ENCODE results near the gene MAP3K8. TPM values are rescaled to one million over a fixed set of nuclear protein-coding genes. Genes with fewer than 3 reads are reported as not detected.

Gene MAP3K8
- total and polyA plus RNA-seq, 2 donors (not counting 3 experiments of a cell fraction or from before 2014, with no cell fraction given) = 5.2 to 10.6 TPM

DNA sequence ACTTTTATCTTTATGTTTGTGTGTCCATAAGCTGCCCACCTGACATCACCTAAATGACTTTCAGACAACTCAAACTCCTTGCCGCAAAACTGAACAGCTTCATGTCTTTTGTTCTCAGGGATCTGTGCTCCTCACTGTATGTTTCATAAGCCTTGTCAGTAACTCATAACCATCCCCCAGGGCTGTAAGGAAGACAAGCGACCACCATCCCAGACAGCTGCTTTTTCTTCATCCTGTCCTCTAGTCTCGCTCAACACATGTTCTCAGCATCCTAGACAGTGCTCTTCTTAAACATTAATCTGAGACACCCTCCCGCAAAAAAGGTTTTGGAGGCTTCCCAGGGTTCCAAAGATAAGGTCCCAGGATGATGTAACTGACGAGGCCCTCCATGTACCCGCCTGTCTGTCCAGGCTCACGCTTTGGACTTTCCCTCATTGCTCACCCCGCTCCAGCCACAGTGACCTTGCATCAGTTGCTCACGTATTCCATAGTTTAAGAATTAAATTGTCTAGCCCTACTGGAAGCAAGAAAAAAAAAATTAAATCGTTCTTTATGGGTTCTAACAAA, 69.8 kb downstream of the MAP3K8 start:
- ChIA-PET CTCF (no interaction called here), POLR2A (no interaction called here)
- Histone ChIP-seq H3K4me2 (ENCODE audit: insufficient read depth, low read length) (no peak overlapping the region), H3K9ac (replicated peaks; ENCODE audit: extremely low read depth, insufficient read depth, low read length) (no peak overlapping the region), H3K9me1 (replicated peaks; ENCODE audit: control insufficient read depth, extremely low read depth, insufficient read depth, low read length) (no peaks in the 10 kb centered on the region), H2AFZ (ENCODE audit: low read depth, low read length) (no peak overlapping the region), H3K79me2 (ENCODE audit: control insufficient read depth, insufficient read depth, low read length) (no peaks in the 10 kb centered on the region), H3K36me3 (ENCODE audit: control insufficient read depth in 2 of 2, extremely low read depth in 1 of 2, insufficient read depth in 2 of 2, low read length in 2 of 2) (no peaks in the 10 kb centered on the region), H3K27ac (ENCODE audit: insufficient read depth, low read depth, low read length) (no peak overlapping the region), H4K20me1 (replicated peaks; ENCODE audit: control insufficient read depth, extremely low read depth, insufficient read depth, low read length) (no peaks in the 10 kb centered on the region), H3K27me3 (ENCODE audit: control insufficient read depth in 2 of 2, insufficient read depth in 2 of 2, low read length in 2 of 2) (peaks cover 28 to 36% of the 10 kb centered on the region in 2 experiments), H3K4me3 (replicated peaks in 1 of 3; ENCODE audit: insufficient read depth in 1 of 3, low read depth in 1 of 3, low read length in 3 of 3) (no peak overlapping the region), H3K9me3 (replicated peaks; ENCODE audit: control insufficient read depth, insufficient read depth, low read length) (no peaks in the 10 kb centered on the region), H3K4me1 (ENCODE audit: control insufficient read depth, extremely low read depth, insufficient read depth, low read length) (no peaks in the 10 kb centered on the region)
- BruUV-seq (replicated peaks) = no TSS peak
- no peak for FAIRE-seq
- no peak for DNase-seq (ENCODE audit: low read depth, low spot score)
- dilution Hi-C loops (cut with MboI; ENCODE audit: extremely low pct_ligation_motif_present, low sequenced_read_pairs) (no loop called here), intact Hi-C loops (cut with micrococcal nuclease) (no loop called here)
- no peak for TF ChIP-seq EZH2 (IDR thresholded peaks at IDR 0.05; ENCODE audit: borderline replicate concordance, low read depth, low read length, severe bottlenecking)
- no peak for TF ChIP-seq JUN (IDR thresholded peaks at IDR 0.05; ENCODE audit: borderline replicate concordance, insufficient read depth, insufficient read length, low read depth)
- TF ChIP-seq, protein P1, sequence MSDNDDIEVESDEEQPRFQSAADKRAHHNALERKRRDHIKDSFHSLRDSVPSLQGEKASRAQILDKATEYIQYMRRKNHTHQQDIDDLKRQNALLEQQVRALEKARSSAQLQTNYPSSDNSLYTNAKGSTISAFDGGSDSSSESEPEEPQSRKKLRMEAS (IDR thresholded peaks at IDR 0.05; ENCODE audit: insufficient read depth, insufficient read length) = no peak
- no peak for TF ChIP-seq GATA2 (IDR thresholded peaks at IDR 0.05; ENCODE audit: insufficient read depth, insufficient read length, low read depth, low read length)
- TF ChIP-seq POLR2A (IDR thresholded peaks at IDR 0.05; ENCODE audit: low read depth, low read length) = no peak
- TF ChIP-seq FOS (IDR thresholded peaks at IDR 0.05; ENCODE audit: borderline replicate concordance, insufficient read depth, low read length) = no peak

DNA sequence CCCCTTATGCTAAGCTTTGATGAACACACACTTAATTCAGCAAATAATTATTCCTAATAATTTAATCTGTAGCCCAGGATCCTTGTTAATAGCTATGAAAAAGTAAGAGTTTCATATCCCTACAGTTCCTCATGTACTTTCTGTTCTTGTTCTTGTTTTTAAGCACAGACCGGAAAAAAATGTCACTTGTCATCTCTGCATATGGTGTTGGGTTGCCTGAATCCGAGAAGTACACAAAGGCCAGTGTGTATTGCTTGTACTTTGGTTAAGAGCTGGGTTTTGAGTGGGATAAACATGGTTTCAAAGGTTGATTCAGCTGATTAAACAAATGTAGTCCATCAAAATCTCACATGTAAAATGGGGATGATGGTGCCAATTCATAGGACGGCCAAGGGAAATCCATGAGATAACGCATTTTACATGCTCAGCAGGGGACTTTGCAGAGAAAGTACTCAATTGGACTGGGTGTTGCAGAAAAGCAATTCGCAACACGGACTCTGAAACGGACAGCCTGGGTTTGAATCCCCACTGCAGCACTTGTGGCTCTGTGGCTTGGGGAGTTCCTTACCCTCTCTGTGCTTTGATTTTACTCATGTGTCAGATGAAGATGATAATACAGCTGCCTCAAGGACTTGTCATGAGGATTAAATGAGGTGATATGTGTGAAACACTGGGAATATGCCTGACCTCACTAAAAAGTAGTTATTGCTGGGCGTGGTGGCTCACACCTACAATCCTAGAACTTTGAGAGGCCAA, 71.7 kb downstream of the MAP3K8 start:
- H3K4me1 ChIP-seq (ENCODE audit: control insufficient read depth, extremely low read depth, insufficient read depth, low read length) = no peaks in the 10 kb centered on the region
- FAIRE-seq = no peak
- no peak overlapping the region for H3K4me3 ChIP-seq (replicated peaks in 1 of 3; ENCODE audit: insufficient read depth in 1 of 3, low read depth in 1 of 3, low read length in 3 of 3)

More for the DNA sequence above, 71.7 kb downstream of the MAP3K8 start:
- Histone ChIP-seq H3K9me1 (replicated peaks; ENCODE audit: control insufficient read depth, extremely low read depth, insufficient read depth, low read length) (no peaks in the 10 kb centered on the region), H3K36me3 (ENCODE audit: control insufficient read depth in 2 of 2, extremely low read depth in 1 of 2, insufficient read depth in 2 of 2, low read length in 2 of 2) (no peaks in the 10 kb centered on the region), H3K79me2 (ENCODE audit: control insufficient read depth, insufficient read depth, low read length) (no peaks in the 10 kb centered on the region), H3K27ac (ENCODE audit: insufficient read depth, low read depth, low read length) (no peak overlapping the region), H4K20me1 (replicated peaks; ENCODE audit: control insufficient read depth, extremely low read depth, insufficient read depth, low read length) (no peaks in the 10 kb centered on the region), H3K9me3 (replicated peaks; ENCODE audit: control insufficient read depth, insufficient read depth, low read length) (no peaks in the 10 kb centered on the region), H3K27me3 (ENCODE audit: control insufficient read depth in 2 of 2, insufficient read depth in 2 of 2, low read length in 2 of 2) (peaks cover 22 to 32% of the 10 kb centered on the region in 2 experiments), H2AFZ (ENCODE audit: low read depth, low read length) (no peak overlapping the region), H3K9ac (replicated peaks; ENCODE audit: extremely low read depth, insufficient read depth, low read length) (no peak overlapping the region), H3K4me2 (ENCODE audit: insufficient read depth, low read length) (no peak overlapping the region)
- no peak for DNase-seq (ENCODE audit: low read depth, low spot score)
- no TSS peak for BruUV-seq (replicated peaks)
- ChIA-PET POLR2A (no interaction called here), CTCF (interaction anchor here (1.1 kb wide), 1 partner anchor 12 kb away, joined by 3 read pairs; no protein-coding TSS in a partner anchor)
- dilution Hi-C loops (cut with MboI; ENCODE audit: extremely low pct_ligation_motif_present, low sequenced_read_pairs) = no loop called here
- intact Hi-C loops (cut with micrococcal nuclease) = no loop called here
- TF ChIP-seq, protein P2, sequence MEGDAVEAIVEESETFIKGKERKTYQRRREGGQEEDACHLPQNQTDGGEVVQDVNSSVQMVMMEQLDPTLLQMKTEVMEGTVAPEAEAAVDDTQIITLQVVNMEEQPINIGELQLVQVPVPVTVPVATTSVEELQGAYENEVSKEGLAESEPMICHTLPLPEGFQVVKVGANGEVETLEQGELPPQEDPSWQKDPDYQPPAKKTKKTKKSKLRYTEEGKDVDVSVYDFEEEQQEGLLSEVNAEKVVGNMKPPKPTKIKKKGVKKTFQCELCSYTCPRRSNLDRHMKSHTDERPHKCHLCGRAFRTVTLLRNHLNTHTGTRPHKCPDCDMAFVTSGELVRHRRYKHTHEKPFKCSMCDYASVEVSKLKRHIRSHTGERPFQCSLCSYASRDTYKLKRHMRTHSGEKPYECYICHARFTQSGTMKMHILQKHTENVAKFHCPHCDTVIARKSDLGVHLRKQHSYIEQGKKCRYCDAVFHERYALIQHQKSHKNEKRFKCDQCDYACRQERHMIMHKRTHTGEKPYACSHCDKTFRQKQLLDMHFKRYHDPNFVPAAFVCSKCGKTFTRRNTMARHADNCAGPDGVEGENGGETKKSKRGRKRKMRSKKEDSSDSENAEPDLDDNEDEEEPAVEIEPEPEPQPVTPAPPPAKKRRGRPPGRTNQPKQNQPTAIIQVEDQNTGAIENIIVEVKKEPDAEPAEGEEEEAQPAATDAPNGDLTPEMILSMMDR (IDR thresholded peaks at IDR 0.05; ENCODE audit: extremely low read depth in 1 of 2, insufficient read depth in 1 of 2, low read depth in 1 of 2, low read length in 2 of 2) = no peak
- TF ChIP-seq, protein P1 (IDR thresholded peaks at IDR 0.05; ENCODE audit: insufficient read depth, insufficient read length) = no peak
- TF ChIP-seq GATA2 (IDR thresholded peaks at IDR 0.05; ENCODE audit: insufficient read depth, insufficient read length, low read depth, low read length) = no peak
- no peak for TF ChIP-seq FOS (IDR thresholded peaks at IDR 0.05; ENCODE audit: borderline replicate concordance, insufficient read depth, low read length)
- TF ChIP-seq POLR2A (IDR thresholded peaks at IDR 0.05; ENCODE audit: low read depth, low read length) = no peak
- no peak for TF ChIP-seq EZH2 (IDR thresholded peaks at IDR 0.05; ENCODE audit: borderline replicate concordance, low read depth, low read length, severe bottlenecking)

Data from endothelial cell of umbilical vein (primary cell).